Calu3 (cell line): ENCODE results near the gene ARID3C. TPM values are rescaled to one million over a fixed set of nuclear protein-coding genes. Genes with fewer than 3 reads are reported as not detected.

Source experiments
- BruUV-seq: library from RNA; stranded (reverse); fragments of 400-500 nt; replicated peaks from 2 replicates; lab custom pipeline; 2021; lab: Mats Ljungman, UMichigan
- CTCF ChIA-PET: fragments of 300-600 bp; sonication (Branson Sonifier 250); formaldehyde crosslinking; loops from one replicate; lab custom pipeline; 2022; ENCODE audit warnings: antibody characterized with exemption; lab: Charles Lee
- DNase-seq: peaks from one replicate; pipeline ENCODE4 v3.0.0; 2022
- H3K27ac Mint-ChIP-seq: one replicate; pipeline ENCODE4 v1.8.0; 2022; ENCODE audit warnings: mixed read lengths; ENCODE audit not compliant: unreplicated experiment
- H3K27me3 Mint-ChIP-seq: one replicate; pipeline ENCODE4 v1.8.0; 2022; ENCODE audit warnings: mixed read lengths; ENCODE audit not compliant: unreplicated experiment
- H3K36me3 Mint-ChIP-seq: one replicate; pipeline ENCODE4 v1.8.0; 2022; ENCODE audit warnings: mild to moderate bottlenecking, moderate library complexity, mixed read lengths; ENCODE audit not compliant: insufficient read depth, unreplicated experiment
- H3K4me1 Mint-ChIP-seq: one replicate; pipeline ENCODE4 v1.8.0; 2022; ENCODE audit warnings: mild to moderate bottlenecking, low read depth, mixed read lengths; ENCODE audit not compliant: unreplicated experiment
- H3K4me3 Mint-ChIP-seq: one replicate; pipeline ENCODE4 v1.8.0; 2022; ENCODE audit warnings: mild to moderate bottlenecking, low read depth, moderate library complexity, mixed read lengths; ENCODE audit not compliant: unreplicated experiment
- H3K9me3 Mint-ChIP-seq: one replicate; pipeline ENCODE4 v1.8.0; 2022; ENCODE audit warnings: low read depth, mixed read lengths; ENCODE audit not compliant: unreplicated experiment
- intact Hi-C: fragments of 100-400 bp; cut with micrococcal nuclease; formaldehyde crosslinking; loops from one replicate; pipeline ENCODE4 v1.10.0; 2022; ENCODE audit not compliant: unreplicated experiment
- total RNA-seq: library from RNA; stranded (reverse); gene quantifications from 2 replicates; pipeline ENCODE4 v1.2.3, GENCODE V29; 2022
- TF ChIP-seq, protein P1 (sequence below): fragments of 200-600 bp; IDR thresholded peaks from one replicate; pipeline ENCODE4 v1.8.0; 2022; ENCODE audit warnings: antibody characterized with exemption; ENCODE audit not compliant: unreplicated experiment

ARID3C gene
- total RNA-seq, 1 experiment from 2014 or later = not detected

DNA sequence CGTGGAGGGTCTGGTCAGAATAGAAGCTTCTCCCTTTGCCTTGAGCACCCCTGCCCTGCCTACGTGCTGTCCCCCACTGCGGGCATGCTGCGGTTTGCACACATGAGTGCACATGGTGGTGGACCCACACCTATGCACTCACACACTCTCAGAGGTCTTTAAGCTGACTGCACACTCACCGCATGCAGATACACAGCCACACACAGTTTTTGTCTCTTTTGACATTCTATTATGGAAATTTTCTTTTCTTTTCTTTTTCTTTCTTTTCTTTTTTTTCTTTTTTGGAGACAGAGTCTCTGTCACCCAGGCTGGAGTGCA is 584 bp upstream of the ARID3C start:
- H3K4me1 Mint-ChIP-seq = peaks cover 13% of the 10 kb centered on the region

DNA sequence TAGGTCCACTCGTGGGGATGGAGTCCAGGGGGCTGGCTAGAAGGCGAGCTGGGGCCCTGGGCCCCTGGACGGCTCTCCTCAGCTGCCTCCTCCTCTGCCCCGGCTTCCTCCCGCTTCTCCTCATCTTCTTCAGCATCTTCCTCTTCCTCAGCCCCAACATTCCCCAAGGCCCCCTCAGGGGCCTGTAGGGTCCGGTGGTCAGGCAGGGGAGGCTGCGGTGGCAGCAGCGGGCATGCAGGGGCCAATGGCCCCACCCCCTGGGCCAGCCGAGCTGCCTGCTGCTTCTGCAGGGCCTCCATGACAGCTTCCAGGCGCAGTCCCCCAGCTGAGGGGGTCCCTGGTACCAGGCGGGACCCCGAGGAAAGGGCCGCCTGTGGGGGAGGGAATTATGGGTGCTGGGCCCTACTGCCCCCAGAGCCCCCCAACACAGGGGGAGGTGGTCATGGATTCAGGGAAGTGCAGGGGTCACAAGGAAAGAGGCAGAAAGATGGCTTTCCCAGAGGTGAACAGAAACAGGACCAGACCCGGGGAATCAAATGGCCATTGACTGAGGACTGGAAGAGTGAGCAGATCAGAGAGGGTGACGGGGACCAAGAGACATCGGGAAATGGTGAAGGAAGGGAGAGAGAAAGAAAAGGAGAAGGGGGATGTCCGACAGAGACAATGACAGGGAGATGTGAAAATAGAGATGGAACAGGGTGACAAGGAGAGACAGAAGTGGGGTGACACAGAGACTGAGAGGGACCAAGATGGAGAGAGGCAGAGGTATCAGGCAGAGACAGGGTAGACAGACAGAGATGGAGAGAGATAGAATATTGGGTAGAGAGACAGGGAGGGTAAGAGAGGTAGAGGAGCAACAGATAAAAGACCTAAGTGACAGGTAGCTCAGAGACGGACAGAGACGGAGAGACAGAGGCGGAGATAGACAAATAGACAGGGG is 880 bp downstream of the ARID3C start:
- DNase-seq = no peak
- no TSS peak for BruUV-seq
- TF ChIP-seq, protein P1, sequence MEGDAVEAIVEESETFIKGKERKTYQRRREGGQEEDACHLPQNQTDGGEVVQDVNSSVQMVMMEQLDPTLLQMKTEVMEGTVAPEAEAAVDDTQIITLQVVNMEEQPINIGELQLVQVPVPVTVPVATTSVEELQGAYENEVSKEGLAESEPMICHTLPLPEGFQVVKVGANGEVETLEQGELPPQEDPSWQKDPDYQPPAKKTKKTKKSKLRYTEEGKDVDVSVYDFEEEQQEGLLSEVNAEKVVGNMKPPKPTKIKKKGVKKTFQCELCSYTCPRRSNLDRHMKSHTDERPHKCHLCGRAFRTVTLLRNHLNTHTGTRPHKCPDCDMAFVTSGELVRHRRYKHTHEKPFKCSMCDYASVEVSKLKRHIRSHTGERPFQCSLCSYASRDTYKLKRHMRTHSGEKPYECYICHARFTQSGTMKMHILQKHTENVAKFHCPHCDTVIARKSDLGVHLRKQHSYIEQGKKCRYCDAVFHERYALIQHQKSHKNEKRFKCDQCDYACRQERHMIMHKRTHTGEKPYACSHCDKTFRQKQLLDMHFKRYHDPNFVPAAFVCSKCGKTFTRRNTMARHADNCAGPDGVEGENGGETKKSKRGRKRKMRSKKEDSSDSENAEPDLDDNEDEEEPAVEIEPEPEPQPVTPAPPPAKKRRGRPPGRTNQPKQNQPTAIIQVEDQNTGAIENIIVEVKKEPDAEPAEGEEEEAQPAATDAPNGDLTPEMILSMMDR = no peak
- peak overlapping the region; percentile 8 for H3K27ac Mint-ChIP-seq
- CTCF ChIA-PET = interaction anchor here (0.6 kb wide), 1 partner anchor 71 kb away, joined by 4 read pairs; no protein-coding TSS in a partner anchor
- H3K4me1 Mint-ChIP-seq = peaks cover 13% of the 10 kb centered on the region
- no peaks in the 10 kb centered on the region for H3K9me3 Mint-ChIP-seq
- peaks cover 62% of the 10 kb centered on the region for H3K27me3 Mint-ChIP-seq
- H3K36me3 Mint-ChIP-seq = peaks cover 8% of the 10 kb centered on the region
- intact Hi-C loops = no loop called here
- H3K4me3 Mint-ChIP-seq = peak overlapping the region; percentile 76

More for the DNA sequence above, 584 bp upstream of the ARID3C start:
- no TSS peak for BruUV-seq
- peak overlapping the region; percentile 76 for H3K4me3 Mint-ChIP-seq
- TF ChIP-seq, protein P1 = no peak
- intact Hi-C loops = no loop called here
- CTCF ChIA-PET = no interaction called here
- H3K36me3 Mint-ChIP-seq = peaks cover 8% of the 10 kb centered on the region
- H3K27me3 Mint-ChIP-seq = peaks cover 62% of the 10 kb centered on the region
- no peaks in the 10 kb centered on the region for H3K9me3 Mint-ChIP-seq
- no peak for DNase-seq
- H3K27ac Mint-ChIP-seq = no peak overlapping the region

DNA sequence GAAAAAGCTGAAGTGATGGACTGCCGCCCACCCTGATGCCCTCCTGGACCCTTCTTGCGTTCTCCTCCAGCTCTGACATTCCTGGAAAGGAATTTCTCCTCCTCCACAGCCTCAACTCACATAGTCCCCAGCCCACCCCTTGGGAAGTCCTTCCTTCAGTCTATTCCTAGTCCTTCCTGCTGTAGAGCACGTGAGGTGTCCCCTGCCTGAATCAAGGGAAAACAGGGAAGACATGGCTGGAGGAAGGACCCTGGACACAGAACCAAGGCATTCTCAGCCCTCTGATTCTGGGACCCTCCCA is 3.7 kb downstream of the ARID3C start:
- no TSS peak for BruUV-seq
- Mint-ChIP-seq H3K4me1 (peaks cover 14% of the 10 kb centered on the region), H3K27ac (no peak overlapping the region), H3K27me3 (peaks cover 51% of the 10 kb centered on the region), H3K4me3 (no peak overlapping the region), H3K9me3 (no peaks in the 10 kb centered on the region), H3K36me3 (peaks cover 15% of the 10 kb centered on the region)
- intact Hi-C loops = no loop called here
- DNase-seq = no peak
- TF ChIP-seq, protein P1 = no peak
- CTCF ChIA-PET = no interaction called here

DNA sequence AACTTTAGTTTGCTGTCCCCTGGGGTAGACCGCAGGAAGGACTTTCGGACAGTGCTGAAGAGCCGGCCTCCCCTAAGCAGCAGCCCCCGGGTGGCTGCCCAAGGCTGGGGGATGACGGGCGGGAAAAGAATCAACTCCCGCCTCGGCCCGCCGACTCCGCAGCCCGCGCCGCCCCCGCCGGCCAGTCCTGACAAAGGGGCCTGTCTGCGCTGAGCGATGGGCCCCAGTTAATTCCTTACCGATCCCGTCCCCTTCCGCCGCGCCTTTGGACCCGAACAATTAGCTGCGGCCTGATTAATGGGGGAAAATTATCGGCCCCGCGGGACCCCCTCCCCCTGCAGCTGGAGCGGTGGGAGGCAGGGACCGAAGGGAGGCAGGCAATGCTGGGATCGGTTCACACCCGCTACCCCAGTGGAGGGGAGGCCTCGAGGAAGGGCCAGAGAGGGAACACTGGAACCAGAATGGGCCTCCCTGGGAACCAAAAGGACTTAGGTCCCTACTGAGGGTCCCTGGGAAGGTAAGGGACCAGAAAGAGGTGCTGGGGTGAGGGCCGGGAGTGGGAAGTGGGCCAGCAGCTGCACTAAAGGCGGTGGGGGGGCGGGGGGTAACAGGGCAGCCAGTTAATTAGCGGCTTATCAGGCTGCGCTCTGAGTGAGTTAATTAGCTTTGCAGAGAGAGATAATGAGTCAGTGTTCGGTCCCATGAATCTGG is 4.2 kb downstream of the ARID3C start:
- no peaks in the 10 kb centered on the region for H3K9me3 Mint-ChIP-seq
- peaks cover 46% of the 10 kb centered on the region for H3K27me3 Mint-ChIP-seq
- H3K27ac Mint-ChIP-seq = no peak overlapping the region
- H3K36me3 Mint-ChIP-seq = peaks cover 20% of the 10 kb centered on the region
- peaks cover 19% of the 10 kb centered on the region for H3K4me1 Mint-ChIP-seq
- intact Hi-C loops = no loop called here
- TF ChIP-seq, protein P1 = no peak
- H3K4me3 Mint-ChIP-seq = no peak overlapping the region
- BruUV-seq = no TSS peak
- CTCF ChIA-PET = no interaction called here
- no peak for DNase-seq
